HG03135 (cell line): Measurements from ENCODE around the gene ZNF148.

Experiments used
- ATAC-seq: cut with Tn5 transposase; IDR thresholded peaks from one replicate; pipeline ENCODE4 v1.9.1; 2021; ENCODE audit warnings: mild to moderate bottlenecking, moderate library complexity; ENCODE audit not compliant: unreplicated experiment

ZNF148 gene

DNA sequence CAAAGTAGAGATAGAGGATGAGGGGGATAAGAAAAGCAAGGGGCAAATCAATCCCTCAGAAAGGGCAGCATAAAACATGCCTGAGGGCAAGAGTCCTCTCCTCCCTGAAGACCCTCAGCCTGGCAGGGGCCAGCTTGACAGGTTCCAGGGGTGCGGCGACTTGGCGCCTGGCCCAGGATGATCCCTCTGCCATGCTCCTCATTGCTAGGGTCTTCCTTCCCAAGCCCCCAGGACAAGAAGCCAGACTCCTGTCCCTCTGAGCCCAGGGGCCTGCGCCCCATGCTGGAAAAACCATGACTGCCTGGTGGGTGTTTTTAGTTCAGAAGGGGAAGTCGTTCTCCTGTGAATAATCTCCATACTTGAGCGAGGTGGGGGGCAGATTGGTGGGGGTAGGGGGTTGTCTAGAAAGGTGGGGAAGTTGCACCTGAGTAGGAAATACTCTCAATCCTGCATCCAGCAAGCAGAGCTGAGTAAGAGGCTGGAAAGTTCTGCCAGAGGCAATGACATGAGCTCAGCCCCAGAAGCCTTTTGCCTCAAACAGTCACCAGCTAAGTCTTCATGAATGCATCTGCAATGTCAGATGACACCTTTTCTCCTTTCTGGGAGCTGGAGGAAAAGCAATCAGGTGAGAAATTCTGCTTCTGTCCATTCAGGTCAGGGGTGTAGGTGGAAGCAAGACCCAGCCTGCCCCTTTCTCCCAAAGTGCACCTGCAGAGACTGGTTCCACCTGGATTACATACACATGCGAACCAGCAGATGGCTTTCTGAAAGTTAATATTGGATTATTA lies 180.9 kb downstream of the ZNF148 start:
- no peak for ATAC-seq

DNA sequence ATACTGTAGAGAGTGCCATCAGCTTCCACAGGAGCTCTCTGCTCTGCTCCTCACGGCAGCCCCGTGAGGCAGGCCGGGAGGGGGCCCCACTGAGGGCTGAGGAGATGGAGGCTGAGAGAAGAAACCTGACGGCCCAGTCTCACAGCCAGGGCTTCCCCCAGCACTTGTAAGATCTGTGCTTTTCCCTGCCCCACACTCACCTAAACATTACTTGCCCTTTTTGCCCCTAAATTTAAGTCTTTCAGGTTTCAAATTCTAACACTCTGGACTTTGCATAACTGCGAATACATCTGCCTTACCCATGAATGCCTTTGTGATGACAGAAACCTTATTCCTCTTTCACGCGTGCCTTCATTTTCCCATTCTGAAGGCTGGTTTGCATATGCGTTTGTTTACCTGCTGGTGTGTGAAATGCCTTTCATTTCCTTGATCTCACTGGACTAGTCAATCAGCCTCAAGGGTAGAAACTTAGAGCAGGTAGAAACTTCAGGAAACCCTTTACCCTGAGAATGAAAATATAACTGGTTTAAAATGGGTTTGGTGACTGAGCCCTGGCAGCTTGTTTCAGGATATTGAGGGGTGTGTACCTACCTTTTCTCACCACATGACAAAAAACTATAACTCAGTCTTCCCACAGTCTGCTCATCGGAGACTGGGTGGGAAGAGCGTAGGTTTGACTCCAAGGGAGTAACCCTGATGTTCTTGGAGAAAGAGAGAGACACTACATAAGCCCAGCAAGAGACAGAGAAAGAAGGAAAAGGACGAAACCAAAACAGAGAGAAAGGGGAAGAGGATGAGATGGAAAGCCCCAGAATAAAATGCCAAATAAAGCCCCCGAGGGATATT lies 182.7 kb downstream of the ZNF148 start:
- peak; percentile 59 for ATAC-seq

DNA sequence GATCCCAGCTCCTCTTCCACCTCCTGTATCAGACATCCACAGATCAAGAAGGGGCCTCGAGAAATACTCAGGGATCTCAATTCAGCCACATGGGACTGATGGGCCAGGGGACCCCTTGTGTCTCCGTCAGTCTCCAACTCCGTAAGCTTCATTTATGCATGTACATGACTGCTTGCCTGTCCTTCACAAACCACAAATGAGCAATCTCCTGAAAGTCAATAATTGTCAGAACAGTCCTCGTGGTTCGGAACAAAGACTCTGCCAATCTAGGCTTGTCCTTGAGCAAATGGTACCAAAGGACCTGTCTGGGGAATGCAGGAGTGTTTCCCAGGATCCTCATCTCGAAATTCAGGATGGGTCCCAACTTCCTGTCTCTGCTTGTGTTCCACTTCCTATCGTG lies 183.4 kb downstream of the ZNF148 start:
- ATAC-seq: no peak

DNA sequence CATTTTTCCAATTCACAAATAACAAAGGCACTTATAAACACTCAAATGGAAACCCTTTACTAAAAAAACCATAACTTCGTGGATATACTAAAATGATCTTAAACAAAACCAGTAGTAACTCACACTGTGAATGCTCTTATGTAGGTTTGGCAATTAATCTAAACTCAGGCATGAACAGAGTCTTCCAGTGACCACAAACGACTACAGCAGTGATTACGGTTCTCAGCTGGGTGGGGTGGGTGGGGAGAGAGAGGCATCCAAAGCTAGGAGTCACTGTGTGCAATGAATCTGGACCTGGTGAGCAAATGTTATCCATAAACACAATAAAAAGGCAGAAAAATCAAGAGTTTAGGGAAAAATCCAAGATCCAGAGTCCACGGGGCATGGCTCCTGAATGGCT lies 183.9 kb downstream of the ZNF148 start:
- ATAC-seq: no peak

DNA sequence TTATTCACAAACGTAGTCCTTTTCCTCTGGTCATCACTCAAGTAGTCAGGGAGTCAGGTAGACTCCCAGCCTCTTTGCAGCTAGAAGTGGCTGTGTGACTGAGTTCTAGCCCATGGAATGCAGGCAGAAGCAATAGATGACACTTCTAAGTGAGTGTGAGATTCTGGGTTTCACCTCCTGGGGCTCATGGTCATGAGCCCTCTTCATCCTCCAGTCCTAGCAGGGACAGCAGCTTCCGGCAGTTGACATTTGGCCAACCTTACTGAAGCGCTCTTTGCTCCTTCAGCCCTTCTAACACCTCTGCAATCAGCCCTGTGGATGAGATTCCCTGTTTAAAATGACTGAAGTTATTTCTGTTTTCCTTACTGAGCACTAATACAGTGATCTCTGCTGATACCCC lies 184.3 kb downstream of the ZNF148 start:
- ATAC-seq: no peak

DNA sequence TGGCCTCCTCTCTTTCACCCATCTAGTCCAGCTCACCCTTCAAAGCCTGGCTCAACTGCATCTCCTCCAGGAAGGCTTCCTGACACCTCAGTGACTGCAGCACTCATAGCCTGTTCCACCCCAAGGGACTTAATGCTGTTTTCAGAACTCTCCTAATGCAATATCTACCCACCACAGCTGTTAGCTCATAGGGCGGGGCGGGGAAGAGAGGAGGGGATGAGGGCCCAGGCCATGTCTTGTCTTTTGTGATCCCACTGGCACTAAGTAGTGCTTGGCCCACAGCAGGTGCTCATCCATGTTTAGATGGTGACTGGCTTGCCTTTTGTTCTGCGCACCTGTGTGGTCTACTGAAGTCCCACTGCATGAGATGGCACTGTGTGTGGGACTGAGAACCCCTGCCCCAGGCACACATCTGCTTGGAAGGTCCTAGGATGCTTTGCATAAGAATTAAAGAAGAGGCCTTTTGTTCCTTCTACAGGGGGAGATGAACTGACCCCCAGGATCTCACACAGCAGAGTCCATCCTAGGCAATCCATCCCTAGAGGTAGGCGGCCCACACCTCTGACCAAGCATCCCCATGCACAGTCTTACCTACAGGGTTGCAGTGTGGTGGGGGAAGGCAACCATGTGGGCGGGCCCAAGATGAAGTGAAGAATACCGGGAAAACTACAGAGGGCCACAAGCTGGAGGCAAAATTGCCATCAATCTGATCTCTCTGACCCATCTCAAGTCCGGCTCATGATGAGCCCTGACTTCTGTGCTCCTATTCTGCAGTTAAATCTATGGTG lies 185.6 kb downstream of the ZNF148 start:
- no peak for ATAC-seq

DNA sequence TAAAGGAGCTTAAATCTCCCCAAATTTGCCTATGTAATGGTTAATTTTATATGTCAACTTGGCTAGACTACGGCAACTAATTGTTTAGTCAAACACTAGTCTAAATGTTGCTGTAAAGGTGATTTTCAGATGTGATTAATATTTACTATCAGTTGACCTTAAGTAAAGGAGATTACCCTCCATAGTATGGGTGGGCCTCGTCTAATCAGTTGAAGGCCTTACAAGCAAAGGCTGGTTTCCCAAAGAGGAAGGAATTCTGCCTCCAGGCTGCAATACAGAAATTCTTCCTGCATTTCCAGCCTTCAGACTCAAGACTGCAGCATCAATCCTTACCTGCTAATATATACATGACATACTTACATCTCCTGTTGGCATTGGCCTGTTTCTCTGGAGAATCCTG lies 186.2 kb downstream of the ZNF148 start:
- no peak for ATAC-seq

DNA sequence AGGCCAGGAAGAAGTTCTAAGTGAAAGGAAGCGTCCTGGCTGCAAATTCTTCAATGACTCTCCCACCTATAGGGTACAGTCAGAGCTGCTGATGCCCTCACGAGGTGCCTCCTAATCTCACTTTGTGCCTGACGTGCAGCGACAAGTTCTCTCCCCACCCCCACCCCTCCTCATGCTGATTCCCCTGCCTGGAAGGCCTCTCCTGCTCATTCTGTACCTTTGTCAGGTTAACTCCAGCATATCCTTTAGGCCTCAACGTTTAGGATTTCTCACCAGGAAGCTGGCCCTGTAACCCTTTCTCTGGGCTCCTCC lies 187.6 kb downstream of the ZNF148 start:
- no peak for ATAC-seq

DNA sequence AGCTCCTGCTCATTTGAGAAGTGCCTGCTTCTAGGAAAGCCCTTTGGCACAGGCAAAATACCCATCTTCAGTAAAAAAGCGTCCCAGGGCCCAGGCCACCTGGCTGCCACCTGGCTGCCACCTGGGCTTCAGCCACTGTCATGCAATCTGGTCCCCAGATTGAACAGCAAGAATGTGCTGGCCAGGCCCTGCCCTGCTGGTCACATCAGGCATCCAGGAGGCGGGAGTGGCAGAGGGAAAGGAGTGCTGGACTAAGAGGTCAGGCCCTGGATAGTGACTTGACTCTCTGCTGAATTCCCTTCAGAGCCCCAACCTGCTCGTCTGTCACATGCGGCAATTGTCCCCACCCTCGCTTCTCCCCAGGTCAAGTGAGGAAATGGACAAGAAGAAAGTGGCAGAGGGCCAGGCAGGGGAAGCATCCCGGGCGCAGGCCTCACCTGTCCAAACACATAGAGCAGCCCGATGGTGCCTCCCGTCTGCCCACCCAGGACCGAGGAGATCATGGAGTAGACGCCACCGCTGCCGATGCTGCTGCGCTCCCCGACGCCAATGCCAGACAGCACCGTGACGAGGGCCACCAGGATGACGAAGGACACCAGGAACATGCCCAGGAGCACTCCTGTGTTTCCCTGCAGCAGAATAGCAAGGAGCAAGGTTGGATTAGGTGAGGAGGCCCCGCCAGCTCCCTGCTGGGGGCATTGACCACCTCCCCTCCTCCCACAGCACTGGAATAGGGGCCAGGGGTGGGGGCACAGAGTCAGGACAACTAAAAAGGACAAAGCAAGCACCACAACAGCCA lies 188.1 kb downstream of the ZNF148 start:
- no peak for ATAC-seq

DNA sequence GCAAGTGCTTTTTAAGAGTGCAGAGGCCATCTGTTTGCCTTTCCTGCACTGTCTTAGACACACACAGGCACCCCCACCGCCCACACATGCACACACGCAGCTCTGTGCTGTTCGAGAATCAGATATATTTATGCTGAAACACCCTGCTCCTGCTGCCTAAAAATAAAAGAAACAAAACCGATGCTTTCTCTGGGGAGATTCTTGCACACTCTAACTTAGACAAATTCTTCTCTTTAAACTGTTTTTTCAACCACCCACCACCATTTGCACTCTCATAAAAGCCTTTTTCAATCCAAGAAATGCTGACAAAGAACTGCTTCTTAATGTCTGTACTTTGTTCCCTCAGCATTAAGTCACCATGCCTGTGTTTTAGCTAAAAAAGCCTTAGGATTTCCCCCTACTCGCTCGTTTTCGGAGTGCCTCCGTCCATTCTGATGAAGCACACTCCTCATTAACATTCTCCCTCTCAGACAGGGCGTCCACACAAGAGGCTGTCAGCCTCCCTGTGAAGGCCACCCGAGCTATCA lies 188.8 kb downstream of the ZNF148 start:
- no peak for ATAC-seq

DNA sequence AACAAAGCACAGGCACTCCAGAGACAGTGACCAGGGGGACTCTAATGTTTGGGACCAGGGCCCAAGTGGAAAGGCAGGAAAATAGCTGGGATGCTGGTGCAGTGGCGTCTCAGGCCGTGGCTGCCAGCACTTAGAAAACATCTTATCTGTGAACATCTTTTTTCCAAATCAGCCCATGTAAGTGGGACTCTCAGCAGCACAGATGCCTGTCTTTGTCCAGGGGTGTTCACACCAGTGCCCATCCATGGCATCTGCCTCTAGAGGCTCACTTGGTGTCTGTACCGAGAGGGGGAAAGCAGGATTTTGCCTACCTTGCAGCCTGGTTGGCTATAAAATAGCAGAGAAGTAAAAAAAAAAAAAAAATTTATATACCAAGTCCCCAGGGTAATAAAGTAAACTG lies 189.3 kb downstream of the ZNF148 start:
- no peak for ATAC-seq

DNA sequence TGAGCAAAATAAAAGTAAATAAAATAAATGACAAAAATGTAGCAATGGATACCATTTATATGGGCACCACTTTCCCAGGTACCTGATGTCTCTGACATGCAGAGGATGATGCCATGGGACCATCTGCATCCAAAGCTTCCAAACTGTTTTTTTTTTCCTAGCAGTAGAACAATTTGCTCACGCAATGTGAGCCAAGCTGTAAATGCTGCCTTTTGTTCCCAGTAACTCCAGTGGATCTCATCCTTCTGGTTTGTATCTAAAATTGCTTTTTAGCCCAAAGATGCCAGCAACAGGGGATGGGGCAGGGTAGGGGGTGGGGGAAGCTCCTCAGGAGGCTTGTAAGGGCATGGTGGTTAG lies 195.3 kb downstream of the ZNF148 start:
- ATAC-seq: no peak

DNA sequence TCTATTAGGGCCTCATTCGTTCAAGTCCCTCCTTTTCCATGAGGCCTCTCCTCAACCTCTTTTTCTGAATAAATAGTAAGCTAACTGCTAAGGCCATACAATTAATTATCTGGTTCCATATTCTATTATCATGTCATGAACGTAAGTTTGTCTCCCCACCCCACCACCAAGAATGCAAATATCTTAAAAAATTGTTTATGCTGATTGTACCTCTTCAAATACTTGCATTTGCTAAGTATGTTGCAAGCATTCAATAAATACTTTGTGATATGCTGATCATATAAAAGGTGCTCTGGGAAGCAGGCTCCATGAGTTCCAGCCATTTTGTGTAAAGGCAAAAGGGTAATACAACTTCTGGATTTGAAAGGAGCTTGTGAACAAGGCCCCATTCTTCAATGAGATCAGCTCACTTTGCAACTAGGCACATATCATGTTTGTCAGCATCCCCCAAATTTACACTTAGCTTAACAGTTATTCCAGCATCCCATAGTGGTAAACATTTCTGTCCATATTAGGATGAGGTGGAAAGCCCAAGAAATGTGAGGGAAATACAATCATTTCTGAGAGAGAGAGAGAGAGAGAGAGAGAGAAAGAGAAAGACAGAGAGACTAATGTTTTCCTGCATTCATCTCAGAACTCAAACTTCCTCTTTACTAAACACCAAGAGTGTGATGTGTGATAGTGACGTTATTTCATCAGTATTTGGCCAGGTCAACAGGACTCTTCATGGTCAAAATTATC lies 195.8 kb downstream of the ZNF148 start:
- ATAC-seq: peak; percentile 59

DNA sequence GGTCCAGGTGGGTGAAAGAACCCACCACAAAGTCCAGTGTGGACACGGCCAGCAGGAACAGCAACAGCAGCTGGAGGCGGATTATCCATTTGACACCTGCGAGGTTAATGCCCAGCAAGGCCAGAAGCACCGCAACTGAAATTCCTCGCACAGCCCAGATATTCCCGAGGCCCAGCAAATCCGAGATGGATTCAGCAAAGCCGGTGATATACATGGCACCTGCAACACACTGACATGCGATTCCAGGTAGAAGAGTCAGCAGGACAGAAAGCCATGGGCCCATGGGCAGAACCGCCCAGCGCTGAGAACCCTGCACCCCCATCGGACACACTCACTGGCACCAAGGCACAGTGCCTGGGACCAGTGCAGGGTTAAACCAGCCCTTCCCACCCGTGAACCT lies 197.4 kb downstream of the ZNF148 start:
- ATAC-seq: no peak
